DOHH2 (cell line): ENCODE measurements around the gene KCNN3.
A peak's percentile ranks its signal among the peaks of the same experiment; 100 is the strongest.
"Not testable (repeated sequence)": the region's sequence is repeated elsewhere in the genome, so short reads cannot be mapped to it uniquely, and the experiment has no call there.

ENCODE experiments used
- H3F3A ChIP-seq: fragments of 200-600 bp; sonication (generic), shearing (Covaris generic); 2 replicates; pipeline ENCODE4 v1.6.0; 2016; ENCODE audit warnings: antibody characterized with exemption, mild to moderate bottlenecking; ENCODE audit not compliant: control insufficient read depth, insufficient read depth
- H3K27ac ChIP-seq: fragments of 200-600 bp; sonication (generic); 2 replicates; pipeline ENCODE4 v1.5.1; 2014; ENCODE audit warnings: low read depth, mild to moderate bottlenecking, low read length, moderate library complexity
- H3K27me3 ChIP-seq: fragments of 200-600 bp; sonication (generic); 2 replicates; pipeline ENCODE4 v1.6.1; 2014; ENCODE audit warnings: mild to moderate bottlenecking, low read length, mixed read lengths; ENCODE audit not compliant: control insufficient read depth
- H3K36me3 ChIP-seq: fragments of 200-600 bp; sonication (generic); 2 replicates; pipeline ENCODE4 v1.6.1; 2014; ENCODE audit warnings: mild to moderate bottlenecking, low read length, moderate library complexity, mixed read lengths; ENCODE audit not compliant: control insufficient read depth
- H3K4me1 ChIP-seq: fragments of 200-600 bp; sonication (generic); 2 replicates; pipeline ENCODE4 v1.6.1; 2014; ENCODE audit warnings: mild to moderate bottlenecking, low read length, mixed read lengths; ENCODE audit not compliant: control insufficient read depth
- H3K4me2 ChIP-seq: fragments of 200-600 bp; sonication (generic); 2 replicates; pipeline ENCODE4 v1.6.0; 2014; ENCODE audit warnings: mild to moderate bottlenecking, low read length, moderate library complexity
- H3K4me3 ChIP-seq: fragments of 200-600 bp; sonication (generic); 2 replicates; pipeline ENCODE4 v1.5.1; 2014; ENCODE audit warnings: mild to moderate bottlenecking, low read length, mixed read lengths
- H3K79me2 ChIP-seq: fragments of 200-600 bp; sonication (generic); 2 replicates; pipeline ENCODE4 v1.6.1; 2014; ENCODE audit warnings: mild to moderate bottlenecking, low read length, mixed read lengths; ENCODE audit not compliant: control insufficient read depth
- H3K9me2 ChIP-seq: fragments of 200-600 bp; sonication (generic); replicated peaks from 2 replicates; pipeline ENCODE4 v1.6.1; 2014; ENCODE audit warnings: mild to moderate bottlenecking, low read length, mixed read lengths; ENCODE audit not compliant: control insufficient read depth
- H3K9me3 ChIP-seq: fragments of 200-600 bp; sonication (generic); 2 replicates; pipeline ENCODE4 v1.6.1; 2014; ENCODE audit warnings: antibody characterized with exemption, low read length, mixed read lengths; ENCODE audit not compliant: control insufficient read depth, insufficient read depth
- H4K20me1 ChIP-seq: fragments of 200-600 bp; sonication (generic); 2 replicates; pipeline ENCODE4 v1.6.0; 2014; ENCODE audit warnings: low read depth, mild to moderate bottlenecking, antibody characterized with exemption, low read length, moderate library complexity; ENCODE audit not compliant: control insufficient read depth, insufficient read depth
- EZH2phosphoT487 ChIP-seq: fragments of 200-600 bp; sonication (generic); IDR thresholded peaks from 2 replicates; pipeline ENCODE4 v1.6.1; 2017; ENCODE audit warnings: borderline replicate concordance, mild to moderate bottlenecking, antibody characterized with exemption, low read length, moderate library complexity, mixed read lengths
- TF ChIP-seq, protein P1 (sequence below): fragments of 200-600 bp; sonication (generic); IDR thresholded peaks from one replicate; pipeline ENCODE4 v1.5.1; 2014; ENCODE audit warnings: antibody characterized with exemption, mild to moderate bottlenecking, low read depth, low read length; ENCODE audit not compliant: poor library complexity, severe bottlenecking

The KCNN3 gene

GRCh38 chr1:154672245-154672644 lies 197.8 kb downstream of the KCNN3 start:
- 0 out of 2 replicates have a peak overlapping the region, but pooled peaks have one; percentile 15 for H3K4me3 ChIP-seq
- H3K4me2 ChIP-seq, H3K36me3 ChIP-seq, H3K9me3 ChIP-seq, H3F3A ChIP-seq, H3K4me1 ChIP-seq, H3K9me2 ChIP-seq, H3K27ac ChIP-seq, H4K20me1 ChIP-seq, H3K79me2 ChIP-seq, H3K27me3 ChIP-seq: not testable (repeated sequence)

GRCh38 chr1:154671412-154671811 lies 198.7 kb downstream of the KCNN3 start:
- H3K27me3 ChIP-seq, H3F3A ChIP-seq, H3K4me3 ChIP-seq, H3K79me2 ChIP-seq, H3K9me3 ChIP-seq, H3K36me3 ChIP-seq, H4K20me1 ChIP-seq, H3K27ac ChIP-seq, H3K4me1 ChIP-seq, H3K9me2 ChIP-seq, H3K4me2 ChIP-seq: not testable (repeated sequence)

- H3K9me3 ChIP-seq, H3K4me3 ChIP-seq, H4K20me1 ChIP-seq, H3K4me2 ChIP-seq, H3F3A ChIP-seq, H3K27me3 ChIP-seq, H3K4me1 ChIP-seq, H3K9me2 ChIP-seq, H3K79me2 ChIP-seq, H3K27ac ChIP-seq, H3K36me3 ChIP-seq: not testable (repeated sequence)
Measured at GRCh38 chr1:154670310-154671270, 199.5 kb downstream of the KCNN3 start.

DNA sequence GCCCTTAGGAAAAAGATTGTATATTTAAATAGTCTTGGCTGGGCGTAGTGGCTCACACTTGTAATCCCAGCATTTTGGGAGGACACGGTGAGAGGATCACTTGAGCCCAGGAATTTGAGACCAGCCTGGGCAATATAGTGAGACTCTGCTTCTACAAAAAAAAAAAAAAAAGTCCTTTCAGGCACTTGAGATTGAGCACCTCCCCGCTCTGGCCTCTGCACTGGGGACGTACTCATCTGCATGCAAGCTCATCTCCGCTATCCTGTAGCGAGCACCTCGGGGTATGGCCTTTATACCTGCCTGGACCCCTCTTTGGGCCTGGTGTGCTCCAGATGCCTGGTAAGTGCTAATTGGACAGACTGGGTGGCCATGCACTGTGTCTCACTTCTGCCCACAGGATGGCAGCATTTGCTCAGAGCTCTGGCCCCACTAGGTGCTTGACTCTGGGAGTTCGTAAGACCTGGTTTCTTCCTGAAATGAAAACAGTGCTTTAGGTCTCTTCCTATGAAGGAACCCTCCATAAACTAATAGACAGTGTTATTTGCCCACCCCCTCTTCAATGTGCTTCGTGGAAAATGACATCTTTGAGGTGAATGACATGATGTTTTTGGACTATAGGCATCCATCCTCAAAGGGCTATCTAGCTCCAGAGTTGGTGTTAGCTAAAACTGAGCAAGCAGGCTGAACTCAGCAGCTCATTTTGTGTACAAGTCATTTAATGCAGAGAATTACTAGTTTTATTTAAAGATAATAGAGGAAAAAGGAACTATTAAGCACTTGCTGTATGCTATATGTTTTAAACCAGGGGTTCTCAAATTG lies 200.4 kb downstream of the KCNN3 start:
- H3K4me1 ChIP-seq, result peaks cover 7% of the 10 kb centered on the region
- H3K36me3 ChIP-seq, result no peaks in the 10 kb centered on the region
- H3K4me3 ChIP-seq, result no peak overlapping the region
- no peaks in the 10 kb centered on the region for H4K20me1 ChIP-seq
- no peak for TF ChIP-seq EZH2phosphoT487
- TF ChIP-seq, protein P1, sequence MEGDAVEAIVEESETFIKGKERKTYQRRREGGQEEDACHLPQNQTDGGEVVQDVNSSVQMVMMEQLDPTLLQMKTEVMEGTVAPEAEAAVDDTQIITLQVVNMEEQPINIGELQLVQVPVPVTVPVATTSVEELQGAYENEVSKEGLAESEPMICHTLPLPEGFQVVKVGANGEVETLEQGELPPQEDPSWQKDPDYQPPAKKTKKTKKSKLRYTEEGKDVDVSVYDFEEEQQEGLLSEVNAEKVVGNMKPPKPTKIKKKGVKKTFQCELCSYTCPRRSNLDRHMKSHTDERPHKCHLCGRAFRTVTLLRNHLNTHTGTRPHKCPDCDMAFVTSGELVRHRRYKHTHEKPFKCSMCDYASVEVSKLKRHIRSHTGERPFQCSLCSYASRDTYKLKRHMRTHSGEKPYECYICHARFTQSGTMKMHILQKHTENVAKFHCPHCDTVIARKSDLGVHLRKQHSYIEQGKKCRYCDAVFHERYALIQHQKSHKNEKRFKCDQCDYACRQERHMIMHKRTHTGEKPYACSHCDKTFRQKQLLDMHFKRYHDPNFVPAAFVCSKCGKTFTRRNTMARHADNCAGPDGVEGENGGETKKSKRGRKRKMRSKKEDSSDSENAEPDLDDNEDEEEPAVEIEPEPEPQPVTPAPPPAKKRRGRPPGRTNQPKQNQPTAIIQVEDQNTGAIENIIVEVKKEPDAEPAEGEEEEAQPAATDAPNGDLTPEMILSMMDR, result peak; percentile 88
- no peaks in the 10 kb centered on the region for H3K9me2 ChIP-seq
- H3K9me3 ChIP-seq, result no peaks in the 10 kb centered on the region
- no peaks in the 10 kb centered on the region for H3K27me3 ChIP-seq
- H3K4me2 ChIP-seq, result no peak overlapping the region
- H3F3A ChIP-seq, result no peaks in the 10 kb centered on the region
- no peaks in the 10 kb centered on the region for H3K79me2 ChIP-seq
- no peak overlapping the region for H3K27ac ChIP-seq
